Measurements from ENCODE around the gene FHOD3. TPM values are rescaled to one million over a fixed set of nuclear protein-coding genes. Genes with fewer than 3 reads are reported as not detected.

FHOD3 gene
- polyA plus RNA-seq, 3 donors, result 36.0 to 44.2 (median 39.2) TPM

GRCh38 chr18:36655930-36656329 is 358.4 kb downstream of the FHOD3 start:
- DNase-seq, result no peak

GRCh38 chr18:36658611-36659010 is 361.1 kb downstream of the FHOD3 start:
- no peak for DNase-seq

GRCh38 chr18:36660311-36660710 is 362.8 kb downstream of the FHOD3 start:
- no peak for DNase-seq

GRCh38 chr18:36661999-36662398 is 364.5 kb downstream of the FHOD3 start:
- DNase-seq, result no peak

- DNase-seq, result no peak
Observed at GRCh38 chr18:36663312-36663711, 365.8 kb downstream of the FHOD3 start.

GRCh38 chr18:36665952-36666351 is 368.4 kb downstream of the FHOD3 start:
- no peak for DNase-seq

GRCh38 chr18:36667811-36668210 is 370.3 kb downstream of the FHOD3 start:
- no peak for DNase-seq

- DNase-seq, result no peak
Observed at GRCh38 chr18:36668349-36668748, 370.8 kb downstream of the FHOD3 start.

- DNase-seq, result peak; percentile 42
Observed at GRCh38 chr18:36672437-36673344, 375.2 kb downstream of the FHOD3 start.

- DNase-seq, result no peak
Observed at GRCh38 chr18:36673452-36673851, 375.9 kb downstream of the FHOD3 start.

- no peak for DNase-seq
Observed at GRCh38 chr18:36675076-36675475, 377.6 kb downstream of the FHOD3 start.

- no peak for DNase-seq
Observed at GRCh38 chr18:36675542-36675941, 378.0 kb downstream of the FHOD3 start.

- DNase-seq, result no peak
Observed at GRCh38 chr18:36676629-36677028, 379.1 kb downstream of the FHOD3 start.

- DNase-seq, result no peak
Observed at GRCh38 chr18:36680042-36680441, 382.5 kb downstream of the FHOD3 start.

GRCh38 chr18:36685580-36685979 is 388.1 kb downstream of the FHOD3 start:
- no peak for DNase-seq

- peak; percentile 72 for DNase-seq
Observed at GRCh38 chr18:36688020-36688965, 390.8 kb downstream of the FHOD3 start.

- DNase-seq, result no peak
Observed at GRCh38 chr18:36692371-36692770, 394.9 kb downstream of the FHOD3 start.

GRCh38 chr18:36692921-36693332 is 395.4 kb downstream of the FHOD3 start:
- DNase-seq, result no peak

GRCh38 chr18:36693931-36694620 is 396.6 kb downstream of the FHOD3 start:
- DNase-seq, result no peak

GRCh38 chr18:36695806-36696205 is 398.3 kb downstream of the FHOD3 start:
- DNase-seq, result no peak

GRCh38 chr18:36697905-36698304 is 400.4 kb downstream of the FHOD3 start:
- no peak for DNase-seq

GRCh38 chr18:36700955-36701354 is 403.4 kb downstream of the FHOD3 start:
- DNase-seq, result no peak

Data from renal pelvis (tissue), 4 donors.